Measurements from ENCODE around the gene EP300.

EP300 gene

DNA sequence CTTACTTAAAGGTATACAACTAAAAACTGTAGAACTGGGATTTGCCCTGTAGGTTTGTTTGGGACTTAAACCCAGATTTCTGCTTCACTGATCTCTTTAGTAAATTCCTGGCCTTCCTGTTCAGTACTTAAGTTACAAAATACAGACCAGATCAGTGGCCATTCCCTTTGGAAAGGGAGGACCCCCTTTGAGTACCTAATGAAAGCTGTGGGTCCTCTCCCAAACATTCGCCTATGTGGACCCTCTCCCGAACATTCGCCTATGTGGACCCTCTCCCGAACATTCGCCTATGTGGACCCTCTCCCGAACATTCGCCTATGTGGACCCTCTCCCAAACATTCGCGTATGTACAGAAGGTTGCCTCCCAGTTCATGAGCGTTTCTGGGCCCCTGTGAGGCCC lies 123.0 kb downstream of the EP300 start:
- no peak for DNase-seq

DNA sequence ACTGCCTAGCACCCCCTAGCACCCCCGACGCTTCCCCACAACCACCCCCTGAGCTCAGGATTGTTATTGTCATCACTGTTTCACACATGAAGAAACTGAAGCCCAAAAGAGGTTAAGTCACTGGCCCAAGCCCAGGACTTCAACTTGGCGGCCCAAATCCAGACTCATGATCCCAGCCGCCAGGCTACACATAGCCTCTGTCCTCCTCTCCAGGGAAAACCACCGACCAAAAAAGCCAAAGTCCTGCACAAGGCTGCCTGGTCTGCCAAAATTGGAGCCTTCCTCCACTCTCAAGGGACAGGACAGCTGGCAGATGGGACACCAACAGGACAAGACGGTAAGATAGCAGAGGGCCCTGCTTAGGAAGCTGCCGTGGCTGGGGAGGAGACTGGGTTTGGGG lies 123.5 kb downstream of the EP300 start:
- no peak for DNase-seq

DNA sequence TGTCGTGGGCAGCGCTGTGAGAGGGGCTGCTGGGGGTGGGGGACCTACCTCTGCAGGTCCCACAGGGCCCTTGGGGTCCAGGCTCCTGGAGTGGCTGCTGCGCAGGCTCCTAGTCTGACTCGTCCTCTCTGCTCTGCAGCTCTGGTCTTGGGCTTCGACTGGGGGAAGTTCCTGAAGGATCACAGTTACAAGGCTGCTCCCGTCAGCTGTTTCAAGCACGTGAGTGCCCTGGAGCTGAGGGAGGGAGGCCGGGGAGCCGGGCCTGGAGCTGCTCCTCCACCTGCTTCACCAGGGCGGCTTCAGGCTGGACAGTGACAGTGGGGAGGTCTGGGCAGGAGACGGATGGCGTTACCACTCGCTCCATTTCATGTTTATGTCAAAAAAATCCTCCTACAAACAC lies 124.6 kb downstream of the EP300 start:
- DNase-seq = peak; percentile 9

DNA sequence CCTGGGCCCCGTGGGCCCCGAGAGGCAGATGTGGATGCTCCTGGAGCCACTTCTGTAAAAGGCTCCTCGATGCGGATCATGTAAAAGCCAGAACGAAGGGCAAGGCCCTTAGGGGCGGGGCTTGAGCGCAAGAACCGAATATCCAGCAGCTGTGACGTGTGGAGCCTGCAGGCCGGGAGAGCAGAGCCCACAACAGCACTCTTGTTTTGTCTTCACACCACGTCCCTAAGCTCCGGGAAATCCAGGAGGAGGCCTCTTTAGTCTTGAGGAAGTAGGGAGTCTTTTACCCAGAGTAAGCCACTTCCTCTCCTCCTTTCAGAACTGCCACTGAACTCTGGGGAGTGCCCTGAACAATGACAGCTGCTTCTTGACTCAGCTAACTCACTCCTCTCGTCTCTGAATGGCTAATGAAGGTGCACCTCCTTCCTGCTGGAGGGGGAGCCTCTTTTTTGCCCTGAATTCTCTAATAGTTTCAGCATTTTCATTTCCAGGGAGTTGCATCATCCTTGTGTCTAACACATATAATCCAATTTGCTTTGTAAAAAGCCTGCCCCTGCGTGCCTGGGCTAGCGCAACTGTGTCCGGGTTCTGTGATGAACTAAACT lies 125.3 kb downstream of the EP300 start:
- DNase-seq = peak; percentile 94

DNA sequence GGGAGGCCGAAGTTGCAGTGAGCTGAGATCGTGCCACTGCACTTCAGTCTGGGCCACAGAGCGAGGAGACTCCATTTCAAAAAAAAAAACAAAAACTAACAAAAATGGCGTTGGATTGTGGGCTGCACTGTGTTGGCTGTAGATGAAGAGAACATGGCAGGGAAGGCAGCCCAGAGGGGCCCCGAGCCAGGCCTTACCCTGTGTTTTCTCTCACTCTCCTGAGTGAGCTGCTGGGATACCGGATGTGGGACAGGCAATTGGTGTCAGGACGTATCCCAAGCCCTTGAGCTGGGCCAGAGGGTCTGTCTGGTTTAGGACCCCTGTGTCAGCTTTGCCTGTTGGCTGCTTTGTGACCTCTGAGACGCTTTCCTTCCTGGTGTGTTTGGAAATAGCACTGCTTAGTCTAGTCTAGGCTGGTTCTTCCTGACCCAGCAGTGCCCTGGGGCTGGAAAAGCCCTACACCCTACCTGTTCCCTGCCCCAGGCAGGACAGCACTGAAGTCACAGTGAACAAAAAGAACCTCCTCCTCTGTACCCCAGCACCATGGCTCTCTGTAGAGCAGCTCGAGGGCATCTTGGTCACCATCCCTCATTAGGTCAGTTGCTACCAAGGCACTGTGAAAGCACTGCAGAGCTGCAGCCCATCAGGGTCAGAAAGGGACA lies 130.6 kb downstream of the EP300 start:
- DNase-seq = no peak

DNA sequence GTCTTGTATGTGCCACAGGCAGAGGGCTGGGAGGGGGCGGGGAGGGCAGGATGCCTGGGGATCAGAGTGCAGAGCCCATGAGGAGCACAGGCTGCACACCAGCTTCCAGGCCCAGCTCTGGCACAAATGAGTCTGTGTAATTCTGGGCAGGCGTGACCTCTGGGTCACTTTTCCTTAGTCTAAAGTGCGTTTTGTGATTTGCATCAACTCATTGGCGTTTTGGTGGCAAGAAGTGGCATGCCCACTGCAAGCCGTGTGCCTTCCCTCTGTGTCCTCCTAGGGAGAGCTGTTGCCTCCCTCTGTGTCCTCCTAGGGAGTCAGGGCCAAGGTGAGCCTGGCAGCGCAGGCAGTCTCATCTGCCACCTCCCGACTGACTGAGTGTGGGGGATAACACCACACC lies 131.1 kb downstream of the EP300 start:
- DNase-seq = no peak

DNA sequence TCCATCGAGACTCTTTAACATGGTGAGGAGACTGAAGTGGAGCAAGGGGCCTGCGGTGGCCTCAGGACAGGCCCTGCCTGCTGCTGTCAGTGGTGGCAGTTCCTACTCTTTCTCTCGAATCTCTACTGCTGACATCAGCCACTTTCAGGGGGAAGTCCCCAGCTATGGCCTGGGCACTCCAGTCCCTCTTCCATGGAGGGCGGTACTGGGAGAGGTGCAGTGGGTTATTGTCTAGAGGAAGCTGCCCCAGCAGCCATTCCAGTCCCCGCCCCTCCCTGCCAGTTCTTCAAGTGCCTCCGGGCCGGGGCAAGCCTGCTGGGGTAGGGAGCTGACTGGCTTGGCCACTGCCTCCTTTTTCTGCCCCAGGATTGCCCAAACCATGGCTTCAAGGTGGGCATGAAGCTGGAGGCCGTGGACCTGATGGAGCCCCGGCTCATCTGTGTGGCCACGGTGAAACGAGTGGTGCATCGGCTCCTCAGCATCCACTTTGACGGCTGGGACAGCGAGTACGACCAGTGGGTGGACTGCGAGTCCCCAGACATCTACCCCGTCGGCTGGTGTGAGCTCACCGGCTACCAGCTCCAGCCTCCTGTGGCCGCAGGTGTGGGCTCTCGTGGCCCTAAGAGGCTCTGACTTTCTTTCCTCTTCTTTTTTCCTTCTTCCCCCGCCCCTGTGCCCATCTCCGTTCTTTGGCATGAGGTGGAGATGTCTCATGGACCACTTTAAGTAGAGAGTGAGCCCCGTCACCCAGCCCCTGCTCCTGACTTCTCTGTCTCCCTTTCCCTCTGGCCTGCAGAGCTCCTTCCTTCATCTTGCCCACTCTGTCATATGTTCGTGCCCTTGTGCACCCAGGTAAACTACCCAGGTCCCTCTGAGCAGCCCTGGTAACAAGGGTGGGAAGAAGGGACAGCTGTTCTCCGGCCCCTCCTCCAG lies 134.6 kb downstream of the EP300 start:
- no peak for DNase-seq

DNA sequence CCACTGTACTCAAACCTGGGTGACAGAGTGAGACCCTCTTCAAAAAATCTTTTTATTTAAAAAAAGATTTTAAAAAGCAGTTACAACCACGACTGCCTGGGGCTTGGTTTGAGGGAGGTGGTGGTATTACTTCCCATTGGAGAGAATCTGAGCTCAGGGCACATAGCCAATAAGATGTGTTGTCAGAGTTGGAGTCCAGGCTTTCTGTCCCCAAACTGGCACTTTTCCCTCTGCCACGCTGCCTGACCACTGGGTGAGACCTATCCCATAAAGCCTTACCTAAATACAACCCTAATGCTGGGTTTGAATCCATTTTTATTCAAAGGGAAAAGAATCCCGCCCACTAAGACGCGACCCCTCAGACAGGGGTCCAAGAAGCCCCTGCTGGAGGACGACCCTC lies 136.8 kb downstream of the EP300 start:
- no peak for DNase-seq
